Anterior cingulate cortex (tissue), 58 donors: ENCODE data around the gene TMEM175.
A peak's percentile ranks its signal among the peaks of the same experiment; 100 is the strongest.

ENCODE experiments used
- DNase-seq, 58 donors: peaks; one replicate each; lab custom pipeline; 2025; lab: John Stamatoyannopoulos, UW

The TMEM175 gene, protein sequence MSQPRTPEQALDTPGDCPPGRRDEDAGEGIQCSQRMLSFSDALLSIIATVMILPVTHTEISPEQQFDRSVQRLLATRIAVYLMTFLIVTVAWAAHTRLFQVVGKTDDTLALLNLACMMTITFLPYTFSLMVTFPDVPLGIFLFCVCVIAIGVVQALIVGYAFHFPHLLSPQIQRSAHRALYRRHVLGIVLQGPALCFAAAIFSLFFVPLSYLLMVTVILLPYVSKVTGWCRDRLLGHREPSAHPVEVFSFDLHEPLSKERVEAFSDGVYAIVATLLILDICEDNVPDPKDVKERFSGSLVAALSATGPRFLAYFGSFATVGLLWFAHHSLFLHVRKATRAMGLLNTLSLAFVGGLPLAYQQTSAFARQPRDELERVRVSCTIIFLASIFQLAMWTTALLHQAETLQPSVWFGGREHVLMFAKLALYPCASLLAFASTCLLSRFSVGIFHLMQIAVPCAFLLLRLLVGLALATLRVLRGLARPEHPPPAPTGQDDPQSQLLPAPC

DNA sequence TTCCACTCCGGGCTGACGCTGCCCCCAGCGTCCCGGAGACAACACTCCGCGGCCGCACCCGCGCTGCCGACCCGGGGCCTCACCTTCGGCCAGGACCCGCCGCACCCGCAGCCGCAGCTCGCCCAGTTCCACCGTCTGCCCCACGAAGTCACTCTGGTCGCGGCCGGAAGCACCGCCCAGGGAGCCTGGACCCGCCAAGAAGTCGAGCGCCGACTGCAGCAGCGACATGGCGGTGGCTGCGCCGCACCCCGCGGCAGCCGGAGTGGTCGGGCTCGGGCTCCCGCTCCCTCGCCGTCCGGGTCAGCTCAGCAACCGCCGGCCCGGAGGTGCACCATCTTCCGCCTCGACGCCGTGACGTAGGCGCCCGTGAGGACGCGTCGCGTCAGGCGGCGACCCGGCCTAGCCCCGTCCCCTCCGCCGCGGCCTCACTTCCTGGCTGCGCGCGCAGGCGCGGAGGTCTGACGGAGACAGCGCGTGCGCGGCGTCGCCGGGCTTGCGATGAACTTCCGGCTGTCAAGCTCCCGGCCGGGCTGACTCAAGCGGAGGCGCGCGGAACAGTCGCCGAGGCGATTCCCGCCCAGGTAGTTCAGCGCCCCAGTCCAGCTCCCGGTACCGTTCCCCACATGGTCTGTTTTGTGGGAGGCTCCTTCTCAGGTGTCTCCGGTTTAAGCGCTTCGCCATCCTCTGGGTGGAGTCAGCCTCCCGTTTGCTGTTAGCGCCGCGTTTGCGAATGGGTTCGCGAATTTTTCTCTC lies at the start of gene TMEM175, which contains the start of gene GAK:
TMEM175 (plus strand) TSS at position 501 of the 753 bp plus-strand sequence. CDS start 15,280 bp downstream, outside the sequence.
GAK (minus strand) TSS at position 357 of the 753 bp plus-strand sequence; CDS start at position 228, 129 bp downstream.
- DNase-seq = peak; percentile 56 to 97 (median 90)

DNA sequence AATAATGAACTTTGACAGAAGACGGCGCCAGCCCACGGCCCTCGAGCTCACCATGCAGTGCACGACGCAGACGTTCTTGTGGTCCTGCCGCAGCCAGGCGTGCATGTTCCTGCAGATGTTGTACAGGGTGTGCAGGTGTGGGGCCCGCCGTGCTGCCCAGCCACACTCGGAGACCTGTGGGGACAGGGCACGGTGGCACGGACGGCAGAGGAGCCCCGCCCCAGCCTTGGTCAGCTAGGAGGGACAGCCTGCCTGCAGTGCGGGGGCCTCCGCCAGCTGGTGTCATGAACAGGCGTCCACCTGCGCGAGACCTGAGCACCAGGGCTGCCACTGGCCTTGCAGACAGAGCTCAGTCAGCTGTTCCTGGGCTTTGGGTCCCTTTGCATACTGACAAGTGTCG lies 49.6 kb upstream of the TMEM175 start:
- no peak for DNase-seq

DNA sequence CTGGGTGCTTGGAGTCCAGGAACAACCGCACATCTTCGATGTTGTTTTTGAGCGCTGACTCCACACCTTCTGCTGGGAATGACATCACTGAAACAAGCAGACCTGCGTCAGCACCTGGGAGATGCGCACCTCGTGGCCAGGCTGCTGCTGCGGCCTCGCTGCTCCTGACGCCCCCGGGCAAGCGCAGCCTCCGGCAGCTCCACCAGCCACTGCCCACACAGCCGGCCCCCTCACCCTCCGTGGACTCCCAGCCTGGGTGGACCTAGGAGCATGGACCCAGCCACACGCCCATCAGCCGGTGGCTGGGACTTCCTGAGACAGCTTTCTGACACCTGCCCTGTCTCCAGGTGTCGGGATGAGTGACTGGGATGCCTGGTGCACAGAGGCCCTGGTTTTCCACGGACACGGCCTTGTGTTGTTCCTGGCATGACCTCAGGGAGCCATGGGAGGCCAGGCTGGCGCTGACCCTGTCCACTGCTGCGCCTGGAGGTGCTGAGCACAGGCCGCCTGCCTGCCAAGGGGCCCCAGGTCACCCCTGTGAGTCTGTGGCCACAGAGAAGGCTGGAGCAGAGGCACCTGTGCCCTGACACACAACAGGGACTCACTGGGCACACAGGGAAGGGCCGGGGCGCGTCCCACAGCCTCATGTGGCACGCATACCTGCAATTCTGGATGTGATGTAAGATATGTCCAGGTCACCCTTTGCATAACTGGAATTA lies 48.7 kb upstream of the TMEM175 start:
- DNase-seq = no peak

DNA sequence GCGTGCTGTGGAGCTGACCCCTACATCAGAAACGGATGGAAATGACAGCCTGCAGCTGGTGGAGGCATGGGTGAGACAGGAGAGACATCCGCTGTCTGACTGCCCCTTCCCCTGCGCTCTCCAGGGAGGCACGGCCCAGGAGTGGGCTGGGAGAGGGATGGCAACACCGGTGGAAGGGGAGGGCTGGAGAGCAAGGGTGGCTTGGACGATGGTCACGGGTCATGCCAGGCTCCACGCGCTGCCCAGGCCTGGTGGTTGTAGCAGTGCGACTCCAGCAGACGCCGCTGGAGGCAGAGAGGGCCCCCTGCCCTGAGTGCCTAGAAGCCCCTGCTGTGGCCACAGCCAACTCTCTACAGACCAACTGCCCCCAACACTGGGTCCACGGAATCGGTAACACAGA lies 48.0 kb upstream of the TMEM175 start:
- no peak for DNase-seq

DNA sequence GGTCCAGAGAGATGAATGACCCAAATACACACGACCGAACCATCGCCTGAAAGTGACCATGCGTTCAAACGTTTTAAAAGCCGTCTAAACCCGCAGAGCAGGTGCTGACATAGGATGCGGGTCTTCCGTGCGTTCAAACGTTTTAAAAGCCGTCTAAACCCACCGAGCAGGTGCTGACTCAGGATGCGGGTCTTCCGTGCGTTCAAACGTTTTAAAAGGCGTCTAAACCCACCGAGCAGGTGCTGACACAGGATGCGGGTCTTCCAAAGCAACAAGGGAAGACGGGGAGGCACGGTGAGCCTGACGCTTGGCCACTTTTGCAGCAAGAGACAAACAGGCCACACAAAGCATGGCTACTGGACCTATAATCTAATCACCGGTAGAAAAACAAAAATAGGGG lies 47.4 kb upstream of the TMEM175 start:
- DNase-seq = no peak

DNA sequence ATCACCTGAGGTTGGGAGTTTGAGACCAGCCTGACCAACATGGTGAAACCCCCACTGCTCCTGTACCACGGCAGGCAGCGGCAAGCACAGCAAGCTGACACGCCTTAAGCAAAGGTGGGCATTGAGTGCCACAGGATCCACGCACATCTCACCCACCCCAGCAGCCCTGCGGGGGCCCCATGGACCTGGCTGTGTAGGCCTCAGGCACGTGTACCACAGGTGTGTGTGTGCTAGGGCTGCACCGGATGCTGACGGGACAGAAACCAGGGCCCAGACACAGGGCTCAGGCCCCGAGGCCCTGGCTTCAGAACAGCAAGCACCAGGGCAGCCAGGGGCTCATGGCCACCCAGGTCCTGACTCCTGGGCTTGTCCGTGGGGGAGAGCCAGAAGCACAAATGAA lies 46.9 kb upstream of the TMEM175 start:
- no peak for DNase-seq

DNA sequence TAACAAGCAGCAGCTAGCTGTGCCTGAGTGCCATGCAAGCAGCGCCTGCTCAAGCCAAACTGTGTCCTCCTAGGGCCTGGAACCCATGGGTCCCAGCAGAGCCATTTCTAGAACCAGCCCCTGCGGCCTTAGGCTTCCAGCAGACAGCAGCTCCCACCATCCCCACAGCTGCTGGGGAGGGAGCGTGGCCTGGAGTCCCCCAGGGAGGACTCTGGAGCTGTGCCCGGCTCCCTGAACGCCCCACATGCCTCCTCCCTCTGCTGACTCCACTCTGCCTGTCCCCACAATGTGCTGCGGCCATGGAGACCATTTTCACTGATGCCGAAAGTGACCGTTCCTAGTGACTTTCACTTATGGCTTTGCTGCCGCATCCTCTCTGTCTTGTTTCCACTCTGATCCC lies 46.0 kb upstream of the TMEM175 start:
- DNase-seq = no peak

DNA sequence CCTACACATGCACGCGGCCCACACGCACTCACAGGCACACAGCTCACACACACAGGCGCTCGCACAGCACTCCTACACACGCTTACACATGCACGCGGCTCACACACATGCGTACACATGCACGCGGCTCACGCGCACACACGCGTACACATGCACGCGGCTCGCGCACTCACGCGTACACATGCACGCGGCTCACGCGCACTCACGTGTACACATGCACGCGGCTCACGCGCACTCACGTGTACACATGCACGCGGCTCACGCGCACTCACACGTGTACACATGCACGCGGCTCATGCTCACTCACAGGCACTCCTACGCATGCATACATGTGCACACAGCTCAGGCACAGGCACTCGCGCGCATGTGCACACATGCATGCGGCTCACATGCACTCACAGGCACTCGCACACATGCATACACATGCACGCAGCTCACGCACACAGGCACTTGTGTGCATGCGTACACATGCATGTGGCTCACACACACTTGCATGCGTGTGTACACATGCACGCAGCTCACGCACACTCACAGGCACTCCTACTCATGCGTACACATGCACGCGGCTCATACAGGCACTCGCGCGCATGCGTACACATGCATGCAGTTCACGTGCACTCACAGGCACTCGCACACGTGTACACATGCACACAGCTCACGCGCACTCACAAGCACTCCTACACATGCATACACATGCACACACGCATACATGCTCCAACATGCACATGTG lies 45.1 kb upstream of the TMEM175 start:
- no peak for DNase-seq

DNA sequence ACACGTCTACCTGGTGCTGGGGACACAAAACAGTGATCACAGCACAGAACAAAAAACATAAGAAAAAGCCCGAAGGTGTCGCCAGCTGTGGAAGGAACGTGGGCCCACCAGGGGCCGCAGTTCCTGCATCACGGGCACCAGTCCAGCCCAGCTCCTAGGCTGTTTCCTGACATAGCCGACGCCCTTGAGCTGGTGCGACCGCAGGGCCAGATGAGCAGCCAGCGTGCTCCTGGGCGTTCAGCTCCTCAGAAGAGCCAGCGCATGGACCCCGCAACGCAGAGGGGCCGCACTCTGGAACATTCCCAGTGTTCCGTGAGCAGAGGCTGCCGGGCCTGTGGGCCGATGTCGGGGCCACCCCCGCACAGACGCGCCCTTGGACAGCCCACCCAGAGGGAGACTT lies 44.2 kb upstream of the TMEM175 start:
- no peak for DNase-seq

DNA sequence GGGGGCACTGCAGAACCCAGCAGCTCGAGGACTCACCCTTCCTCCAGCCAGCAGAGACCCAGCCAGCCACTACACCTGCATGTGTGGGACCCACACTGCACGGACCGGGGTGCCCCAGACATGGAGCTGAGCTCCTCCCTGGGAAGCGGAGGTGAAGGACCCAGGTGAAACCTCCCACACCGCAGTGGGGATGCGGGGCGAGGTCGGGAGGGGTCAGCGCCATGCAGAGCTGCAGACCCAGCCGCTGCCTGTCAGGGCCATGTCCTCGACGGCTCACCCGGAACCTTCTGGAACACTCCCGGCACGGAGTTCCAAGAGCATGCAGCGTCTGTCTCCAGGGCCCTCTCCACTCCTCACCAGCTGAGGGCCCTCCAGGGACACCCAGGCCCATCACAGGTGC lies 42.7 kb upstream of the TMEM175 start:
- DNase-seq = no peak

DNA sequence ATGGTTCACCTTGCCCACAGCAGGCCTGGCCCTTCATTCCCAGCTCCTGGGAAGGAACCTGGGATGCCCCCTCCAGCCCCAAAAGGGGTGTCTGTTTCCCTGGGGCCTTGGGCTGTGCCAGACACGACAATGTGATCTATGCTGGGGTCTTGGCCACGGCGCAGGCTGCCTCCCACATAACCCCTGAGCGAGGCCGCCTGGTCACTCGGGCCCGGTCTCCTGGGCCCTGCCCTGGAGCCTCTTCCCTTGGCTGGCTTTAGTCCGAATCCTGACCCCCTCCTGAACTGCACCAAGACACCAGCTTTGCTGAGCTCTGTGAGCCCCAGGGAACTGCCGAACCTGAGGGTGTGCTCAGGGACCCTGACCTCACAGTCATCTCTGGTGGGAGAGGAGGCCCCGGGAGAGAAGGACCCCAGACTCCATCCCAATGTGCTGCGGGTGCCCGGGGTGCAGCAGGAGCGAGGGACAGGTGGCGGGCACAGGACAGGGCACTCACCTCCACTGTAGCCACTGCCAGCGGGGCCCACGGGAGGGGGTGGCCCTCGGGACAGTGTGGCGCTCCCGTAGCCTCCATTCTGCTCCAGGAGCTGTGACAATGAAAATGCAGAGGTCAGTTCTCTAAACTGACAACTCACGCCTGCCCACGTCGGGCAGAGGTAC lies 42.1 kb upstream of the TMEM175 start:
- DNase-seq = no peak

DNA sequence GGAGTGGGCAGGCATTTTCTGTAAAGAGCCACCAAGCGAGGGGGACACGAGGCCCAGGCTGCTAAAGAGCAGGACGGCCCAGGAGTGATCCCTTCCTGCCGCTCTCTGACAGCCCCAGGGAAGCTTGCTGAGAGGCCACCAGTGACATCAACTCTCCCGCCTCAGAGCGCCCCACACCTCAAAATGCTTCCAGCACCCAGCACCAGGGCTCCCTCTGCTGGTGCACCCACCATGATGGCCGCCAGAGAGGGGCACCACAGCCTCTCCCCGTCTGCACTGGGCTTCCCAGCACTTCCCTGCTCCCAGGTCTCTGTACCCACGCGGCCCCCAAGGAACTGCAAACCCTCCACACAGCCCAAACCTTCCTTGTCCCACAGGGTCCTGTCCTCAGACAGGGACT lies 40.5 kb upstream of the TMEM175 start:
- DNase-seq = no peak

DNA sequence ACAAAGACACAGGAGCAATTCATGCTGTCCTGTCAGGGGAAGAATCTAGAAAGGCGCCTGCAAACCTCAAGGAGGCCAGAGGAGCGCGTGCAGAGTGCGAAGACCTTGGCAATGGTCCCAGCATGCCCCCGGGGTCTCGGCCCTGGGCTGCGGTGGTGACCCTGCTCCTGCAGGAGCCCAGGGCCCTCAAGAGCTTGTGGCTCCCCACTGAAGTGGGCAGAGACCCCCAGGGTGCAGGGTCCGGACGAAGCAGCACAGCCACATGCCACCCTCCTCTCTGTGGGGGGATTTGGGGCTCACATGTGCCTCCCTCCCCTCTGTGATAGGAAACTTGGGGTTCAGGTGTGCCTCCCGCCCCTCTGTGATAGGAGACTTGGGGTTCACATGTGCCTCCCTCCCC lies 39.5 kb upstream of the TMEM175 start:
- no peak for DNase-seq

DNA sequence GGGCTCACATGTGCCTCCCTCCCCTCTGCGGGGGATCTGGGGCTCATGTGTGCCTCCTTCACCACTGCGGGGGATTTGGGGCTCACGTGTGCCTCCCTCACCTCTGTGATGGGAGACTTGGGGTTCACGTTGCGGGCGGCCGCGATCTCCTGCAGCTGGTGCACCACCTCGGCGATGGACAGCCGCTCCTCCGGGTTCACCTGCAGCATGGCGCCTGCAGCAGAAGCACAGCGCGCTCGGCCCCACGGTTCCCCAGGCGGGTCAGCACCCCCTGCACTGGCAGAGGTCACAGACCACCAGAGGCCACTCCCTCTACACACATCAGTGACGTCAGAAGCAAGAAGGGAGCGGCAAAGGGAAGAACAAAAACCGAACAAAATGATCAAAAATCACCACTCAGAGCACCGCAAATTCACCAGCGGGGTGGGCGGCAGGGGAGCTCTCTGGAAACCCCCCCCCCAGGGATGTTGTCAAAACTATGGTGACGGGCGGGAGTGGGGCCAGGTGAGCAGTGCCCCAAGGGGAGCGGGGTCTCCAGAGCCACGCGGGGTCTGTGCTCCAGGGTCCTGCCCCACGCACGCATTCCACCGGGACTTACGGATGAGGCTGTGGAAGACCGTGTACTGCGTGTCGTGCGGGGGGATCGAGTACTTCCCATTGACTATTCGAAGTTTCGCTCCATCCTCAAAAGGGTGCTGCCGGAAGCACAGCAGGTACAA lies 38.8 kb upstream of the TMEM175 start:
- DNase-seq = no peak

DNA sequence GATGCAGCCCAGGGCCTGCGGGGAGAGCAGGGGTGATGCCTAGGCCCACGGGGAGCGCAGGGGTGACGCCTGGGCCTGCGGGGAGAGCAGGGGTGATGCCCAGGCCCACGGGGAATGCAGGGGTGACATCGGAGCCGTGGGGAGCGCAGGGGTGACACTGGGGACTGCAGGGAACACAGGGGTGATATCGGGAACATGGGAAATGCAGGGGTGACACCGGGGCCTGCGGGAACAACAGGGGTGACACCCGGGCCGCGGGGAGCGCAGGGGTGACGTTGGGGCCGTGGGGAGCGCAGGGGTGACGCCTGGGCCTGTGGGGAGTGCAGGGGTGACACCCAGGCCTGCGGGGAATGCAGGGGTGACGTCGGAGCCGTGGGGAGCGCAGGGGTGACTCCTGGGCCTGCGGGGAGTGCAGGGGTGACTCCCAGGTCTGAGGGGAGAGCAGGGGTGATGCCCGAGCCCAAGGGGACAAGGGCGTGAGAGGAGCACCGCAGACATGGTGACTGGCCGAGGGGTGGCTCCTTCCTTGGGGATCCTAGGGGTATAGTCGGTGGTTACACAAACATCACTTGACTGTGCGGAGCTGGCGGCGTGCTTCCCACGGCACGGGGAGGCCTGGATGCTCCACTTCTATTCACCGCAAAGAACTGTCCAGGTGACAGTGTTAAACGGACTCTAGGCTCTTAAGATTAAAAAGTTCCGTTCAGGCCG lies 38.1 kb upstream of the TMEM175 start:
- DNase-seq = no peak

DNA sequence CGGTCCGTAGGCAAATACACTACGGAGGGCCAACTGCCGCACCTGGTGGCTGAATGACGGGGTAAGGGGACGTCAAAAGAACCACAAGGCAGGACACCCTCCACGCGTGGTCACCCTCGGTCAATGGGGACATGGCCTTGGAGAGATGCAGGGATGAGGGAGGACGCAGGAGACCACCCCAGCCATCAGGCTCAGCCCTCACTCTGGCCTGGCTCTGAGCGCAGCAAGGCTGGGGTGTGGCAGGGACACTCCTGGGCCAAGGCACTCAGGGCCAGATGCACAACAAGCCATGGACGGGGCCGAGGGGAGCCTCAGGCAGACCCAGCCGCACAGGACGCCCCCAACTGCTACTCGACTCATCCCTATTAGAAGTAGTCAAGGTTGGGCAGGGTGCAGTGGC lies 36.7 kb upstream of the TMEM175 start:
- no peak for DNase-seq

DNA sequence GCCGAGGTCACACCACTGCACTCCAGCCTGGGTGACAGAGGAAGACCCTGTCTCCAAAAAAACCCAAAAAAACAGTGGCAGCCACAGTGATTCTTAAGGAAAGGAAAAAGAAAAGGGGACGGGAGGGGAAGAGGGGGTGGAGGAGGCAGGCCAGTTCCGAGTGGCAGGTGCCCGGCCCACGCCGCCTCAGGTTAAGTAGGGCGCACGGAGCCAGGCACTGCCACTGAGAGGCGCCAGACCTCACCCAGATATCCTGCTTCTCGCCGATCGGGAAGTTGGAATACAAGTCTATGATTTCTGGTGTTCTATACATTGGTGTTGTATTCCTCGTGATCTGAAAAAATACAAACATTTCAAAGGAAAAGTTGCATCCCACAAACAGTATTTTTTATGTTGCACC lies 36.0 kb upstream of the TMEM175 start:
- no peak for DNase-seq

DNA sequence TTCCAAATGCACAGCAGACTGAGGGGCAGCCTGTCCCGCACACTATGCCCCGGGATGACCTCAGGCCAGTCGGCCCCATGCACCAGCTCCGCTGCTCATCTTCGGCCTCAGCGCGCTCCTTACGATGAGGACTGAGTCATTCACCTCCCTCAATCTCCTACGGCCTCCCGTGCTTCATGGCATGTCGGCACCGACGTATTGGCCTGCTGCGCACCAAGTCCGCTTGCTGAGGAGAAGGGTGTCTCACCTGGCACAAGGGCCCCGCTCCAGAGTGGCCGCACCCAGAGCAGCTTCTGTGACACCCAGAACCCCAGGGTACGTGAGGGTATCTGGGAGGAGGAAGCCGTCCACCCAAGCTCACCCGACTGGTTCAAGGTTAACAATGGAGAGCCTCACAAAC lies 35.6 kb upstream of the TMEM175 start:
- no peak for DNase-seq
